Thoracic aorta (tissue), 2 donors: Measurements from ENCODE around the gene RPTN. TPM values are rescaled to one million over a fixed set of nuclear protein-coding genes. Genes with fewer than 3 reads are reported as not detected.

Source experiments
- ATAC-seq: fragments of 150-250 bp; one replicate; pipeline ENCODE4 v1.8.0; 2017; ENCODE audit warnings: low read depth; ENCODE audit not compliant: insufficient number of reproducible peaks, low FRiP score
- DNase-seq: peaks from one replicate; pipeline ENCODE4 v3.0.0-alpha.2; 2020; ENCODE audit warnings: low spot score
- H3K27ac ChIP-seq, 2 donors: fragments of 200-600 bp; sonication (generic); 1 replicate in 1 of 2; 2 replicates in 1 of 2; pipeline ENCODE4 v1.5.1; 2016; ENCODE audit warnings: mild to moderate bottlenecking in 2 of 2, moderate library complexity in 2 of 2
- H3K27me3 ChIP-seq: fragments of 200-600 bp; sonication (generic); replicated peaks from 2 replicates; pipeline ENCODE4 v1.6.0; 2016; ENCODE audit warnings: mild to moderate bottlenecking; ENCODE audit not compliant: insufficient read depth
- H3K36me3 ChIP-seq: fragments of 200-600 bp; sonication (generic); one replicate; pipeline ENCODE4 v1.5.1; 2016
- H3K4me1 ChIP-seq, 2 donors: fragments of 200-600 bp; sonication (generic); 1 replicate in 1 of 2; 2 replicates in 1 of 2; pipeline versions ENCODE4 v1.5.1 to v1.6.0; 2016; ENCODE audit warnings: low read depth in 2 of 2, mild to moderate bottlenecking in 1 of 2; ENCODE audit not compliant: control insufficient read depth in 1 of 2
- H3K4me3 ChIP-seq: fragments of 200-600 bp; sonication (generic); 2 replicates; pipeline ENCODE4 v1.5.1; 2016; ENCODE audit warnings: mild to moderate bottlenecking
- H3K9me3 ChIP-seq: fragments of 200-600 bp; sonication (generic); 2 replicates; pipeline ENCODE4 v1.5.1; 2016
- CTCF ChIP-seq: fragments of 200-600 bp; sonication (generic); IDR thresholded peaks from one replicate; pipeline ENCODE4 v1.5.1; 2019; ENCODE audit warnings: antibody characterized with exemption
- total RNA-seq, 2 donors: library from RNA; depleted of rRNA; stranded (reverse); fragments of >200 nt; gene quantifications; one replicate each; pipeline versions ENCODE4 v1.1.0 to v1.2.3, GENCODE V29; 2016

Gene RPTN
- total RNA-seq, 2 donors from 2014 or later: not detected

DNA sequence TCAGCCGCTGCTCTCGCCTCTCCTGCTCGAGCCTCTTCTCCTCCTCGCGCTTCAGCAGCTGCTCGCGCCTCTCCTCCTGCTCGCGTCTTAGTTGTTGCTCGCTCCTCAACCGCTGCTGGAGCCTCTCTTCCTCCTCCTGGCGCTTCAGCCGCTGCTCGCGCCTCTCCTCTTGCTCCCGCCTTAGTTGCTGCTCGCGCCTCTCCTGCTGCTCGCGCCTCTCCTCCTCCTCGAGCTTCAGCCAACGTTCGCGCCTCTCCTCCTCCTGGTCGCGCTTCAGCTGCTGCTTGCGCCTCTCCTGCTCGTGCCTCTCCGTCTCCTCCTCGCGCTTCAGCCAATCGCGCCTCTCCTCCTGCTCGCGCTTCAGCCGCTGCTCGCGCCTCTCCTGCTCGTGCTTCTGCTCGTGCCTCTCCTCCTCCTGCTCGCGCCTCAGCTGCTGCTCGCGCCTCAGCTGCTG is 47.5 kb downstream of the RPTN start:
- ATAC-seq (no peak), DNase-seq (no peak)
- no peak for TF ChIP-seq CTCF
- peaks cover 29 to 38% of the 10 kb centered on the region in 2 donors for H3K4me1 ChIP-seq
- H3K9me3 ChIP-seq: no peaks in the 10 kb centered on the region
- H3K27ac ChIP-seq: no peak overlapping the region
- H3K36me3 ChIP-seq: no peaks in the 10 kb centered on the region
- H3K27me3 ChIP-seq: peaks cover 4% of the 10 kb centered on the region
- H3K4me3 ChIP-seq: peak overlapping the region; percentile 77

GRCh38 chr1:152110860-152111514 is 48.0 kb downstream of the RPTN start:
- Histone ChIP-seq H3K9me3 (no peaks in the 10 kb centered on the region), H3K4me1 (peaks cover 29 to 38% of the 10 kb centered on the region in 2 donors), H3K27ac (no peak overlapping the region), H3K4me3 (peak overlapping the region; percentile 77), H3K27me3 (peaks cover 4% of the 10 kb centered on the region), H3K36me3 (no peaks in the 10 kb centered on the region)
- no peak for ATAC-seq
- no peak for TF ChIP-seq CTCF
- DNase-seq: no peak

DNA sequence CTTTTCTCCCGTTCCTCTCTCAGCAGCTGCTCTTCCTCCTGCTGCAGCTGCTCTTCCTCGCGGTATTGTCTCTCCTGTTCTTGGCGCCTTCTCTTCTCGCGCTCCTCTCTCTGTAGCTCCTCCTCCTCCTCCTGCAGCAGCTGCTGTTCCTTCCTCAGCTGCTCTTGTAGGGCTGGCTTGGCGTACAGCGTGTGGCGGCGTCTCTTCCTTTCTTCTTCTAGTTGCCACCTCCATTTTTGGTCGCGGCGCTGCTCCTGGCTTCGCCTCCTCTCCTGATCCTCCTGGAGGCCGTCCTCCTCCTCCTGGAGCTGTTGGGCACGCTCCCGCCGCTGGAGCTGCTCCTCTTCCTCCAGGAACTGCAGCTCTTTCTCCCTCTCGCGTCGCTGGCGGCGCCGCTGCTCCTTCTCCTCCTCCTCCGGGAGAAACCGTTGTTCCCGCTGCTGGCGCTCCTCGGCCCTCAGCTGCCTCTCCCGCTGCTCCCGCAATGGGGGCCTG is 48.6 kb downstream of the RPTN start:
- DNase-seq: no peak
- no peak for TF ChIP-seq CTCF
- Histone ChIP-seq H3K4me1 (peaks cover 29 to 38% of the 10 kb centered on the region in 2 donors), H3K9me3 (no peaks in the 10 kb centered on the region), H3K4me3 (peak overlapping the region; percentile 77), H3K27me3 (peaks cover 4% of the 10 kb centered on the region), H3K27ac (no peak overlapping the region), H3K36me3 (no peaks in the 10 kb centered on the region)
- ATAC-seq: no peak

GRCh38 chr1:152109998-152110294 is 49.1 kb downstream of the RPTN start:
- no peak for ATAC-seq
- H3K4me1 ChIP-seq: peaks cover 29 to 38% of the 10 kb centered on the region in 2 donors
- H3K27ac ChIP-seq: no peak overlapping the region
- H3K9me3 ChIP-seq: no peaks in the 10 kb centered on the region
- DNase-seq: no peak
- no peaks in the 10 kb centered on the region for H3K36me3 ChIP-seq
- H3K27me3 ChIP-seq: peaks cover 4% of the 10 kb centered on the region
- peak overlapping the region; percentile 77 for H3K4me3 ChIP-seq
- TF ChIP-seq CTCF: no peak

GRCh38 chr1:152109231-152109997 is 49.6 kb downstream of the RPTN start:
- DNase-seq (no peak), ATAC-seq (no peak)
- no peaks in the 10 kb centered on the region for H3K36me3 ChIP-seq
- TF ChIP-seq CTCF: no peak
- peaks cover 29 to 38% of the 10 kb centered on the region in 2 donors for H3K4me1 ChIP-seq
- H3K9me3 ChIP-seq: no peaks in the 10 kb centered on the region
- no peak overlapping the region for H3K27ac ChIP-seq
- H3K4me3 ChIP-seq: peak overlapping the region; percentile 77
- peaks cover 4% of the 10 kb centered on the region for H3K27me3 ChIP-seq
